Subcutaneous adipose tissue (tissue), 4 donors: ENCODE data around the gene GPR35. TPM values are rescaled to one million over a fixed set of nuclear protein-coding genes. Genes with fewer than 3 reads are reported as not detected.

Source experiments
- CTCF ChIP-seq: fragments of 450-650 bp; IDR thresholded peaks from one replicate; pipeline ENCODE4 v1.5.1; 2016; ENCODE audit warnings: low read depth, mild to moderate bottlenecking, control low read depth, antibody characterized with exemption, moderate library complexity
- total RNA-seq, 4 donors: library from RNA; depleted of rRNA; stranded (reverse); fragments of >200 nt; gene quantifications; one replicate each; pipeline ENCODE4 v1.1.0, GENCODE V29; 2016

The GPR35 gene
- total RNA-seq, 4 donors from 2014 or later: 0.44 to 3.9 (median 0.94) TPM; not detected in 1

- TF ChIP-seq CTCF: no peak
Measured at GRCh38 chr2:240655931-240656886, 30.9 kb downstream of the GPR35 start.

- TF ChIP-seq CTCF: no peak
Measured at GRCh38 chr2:240662681-240663080, 37.4 kb downstream of the GPR35 start.

GRCh38 chr2:240663546-240664190 is 38.4 kb downstream of the GPR35 start:
- no peak for TF ChIP-seq CTCF

- no peak for TF ChIP-seq CTCF
Measured at GRCh38 chr2:240664622-240665021, 39.3 kb downstream of the GPR35 start.

- TF ChIP-seq CTCF: no peak
Measured at GRCh38 chr2:240670402-240670801, 45.1 kb downstream of the GPR35 start.

GRCh38 chr2:240670950-240671349 is 45.7 kb downstream of the GPR35 start:
- TF ChIP-seq CTCF: no peak

- no peak for TF ChIP-seq CTCF
Measured at GRCh38 chr2:240672076-240672700, 46.9 kb downstream of the GPR35 start.
